GM19455 (cell line): ENCODE data around the gene FDXACB1.
A peak's percentile ranks its signal among the peaks of the same experiment; 100 is the strongest.

ENCODE experiments used
- ATAC-seq: cut with Tn5 transposase; IDR thresholded peaks from one replicate; pipeline ENCODE4 v1.9.1; 2021; ENCODE audit not compliant: unreplicated experiment

FDXACB1 gene, protein sequence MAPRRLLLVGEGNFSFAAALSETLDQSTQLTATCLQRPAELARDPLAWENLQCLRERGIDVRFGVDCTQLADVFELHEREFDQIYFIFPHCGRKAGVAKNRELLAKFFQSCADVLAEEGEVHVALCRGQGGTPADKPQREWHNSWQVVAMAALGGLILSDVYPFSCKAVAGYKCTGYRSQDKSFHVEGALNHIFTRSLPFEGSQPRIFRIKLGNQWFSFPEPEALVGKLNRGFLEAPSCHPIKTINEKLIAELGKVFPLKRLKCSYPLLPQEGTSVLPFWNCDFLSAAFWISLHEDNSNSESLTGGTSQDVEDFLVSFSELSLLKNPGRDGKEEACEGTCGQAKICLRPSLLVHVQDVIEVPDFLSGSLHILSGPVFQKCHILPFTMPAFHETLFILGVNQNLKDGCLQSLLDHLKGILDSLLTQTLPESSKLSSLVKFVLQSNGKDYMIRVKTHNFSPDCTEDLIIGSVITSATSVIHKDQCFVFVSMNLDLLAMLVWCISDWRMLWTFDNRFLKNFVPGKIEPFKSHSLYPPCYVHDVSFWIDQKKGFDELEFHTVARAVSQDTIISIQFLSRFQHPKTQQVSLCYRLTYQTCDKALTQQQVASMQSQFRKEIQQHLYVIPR

DNA sequence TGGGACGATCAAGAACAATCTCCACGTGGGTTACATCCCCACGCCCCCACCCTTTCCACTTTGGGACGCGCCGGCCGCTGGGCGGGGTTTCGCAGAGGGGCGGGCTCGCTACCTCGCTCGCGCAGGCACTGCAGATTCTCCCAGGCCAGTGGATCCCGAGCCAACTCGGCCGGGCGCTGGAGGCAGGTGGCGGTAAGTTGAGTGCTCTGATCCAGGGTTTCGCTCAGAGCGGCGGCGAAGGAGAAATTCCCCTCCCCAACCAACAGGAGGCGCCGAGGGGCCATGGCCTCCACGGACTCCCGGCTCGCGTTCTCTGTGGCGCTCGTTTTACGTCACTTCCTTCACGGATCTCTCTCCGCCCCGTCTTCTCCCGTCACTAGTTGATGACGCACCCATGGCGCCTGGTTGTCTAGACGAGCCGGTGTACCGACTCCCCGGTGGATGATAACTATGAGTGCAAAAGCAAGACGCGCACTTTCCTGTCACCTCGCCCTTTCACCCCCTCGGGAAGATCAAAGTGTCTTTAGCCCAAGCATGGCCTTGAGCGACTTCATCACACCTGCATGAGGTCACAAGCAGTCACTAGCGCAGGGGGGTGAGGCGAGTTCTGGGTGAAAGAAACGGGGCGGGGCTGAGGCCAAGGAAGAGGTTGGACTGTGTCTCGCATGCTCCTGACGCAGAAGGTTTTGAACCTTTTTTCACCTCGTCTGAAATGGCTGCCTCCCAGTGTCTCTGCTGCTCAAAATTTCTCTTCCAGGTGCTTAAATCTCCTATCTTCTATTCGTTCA lies at the start of gene FDXACB1, which contains the start of gene CFAP68:
Gene FDXACB1, minus strand, starts transcription at position 317 of the 788 bp plus-strand sequence. Its CDS starts 33 bp downstream, at position 284.
Gene CFAP68, plus strand, starts transcription at position 693 of the 788 bp plus-strand sequence. Its CDS starts 20 bp downstream, at position 713.
- peak; percentile 96 for ATAC-seq

DNA sequence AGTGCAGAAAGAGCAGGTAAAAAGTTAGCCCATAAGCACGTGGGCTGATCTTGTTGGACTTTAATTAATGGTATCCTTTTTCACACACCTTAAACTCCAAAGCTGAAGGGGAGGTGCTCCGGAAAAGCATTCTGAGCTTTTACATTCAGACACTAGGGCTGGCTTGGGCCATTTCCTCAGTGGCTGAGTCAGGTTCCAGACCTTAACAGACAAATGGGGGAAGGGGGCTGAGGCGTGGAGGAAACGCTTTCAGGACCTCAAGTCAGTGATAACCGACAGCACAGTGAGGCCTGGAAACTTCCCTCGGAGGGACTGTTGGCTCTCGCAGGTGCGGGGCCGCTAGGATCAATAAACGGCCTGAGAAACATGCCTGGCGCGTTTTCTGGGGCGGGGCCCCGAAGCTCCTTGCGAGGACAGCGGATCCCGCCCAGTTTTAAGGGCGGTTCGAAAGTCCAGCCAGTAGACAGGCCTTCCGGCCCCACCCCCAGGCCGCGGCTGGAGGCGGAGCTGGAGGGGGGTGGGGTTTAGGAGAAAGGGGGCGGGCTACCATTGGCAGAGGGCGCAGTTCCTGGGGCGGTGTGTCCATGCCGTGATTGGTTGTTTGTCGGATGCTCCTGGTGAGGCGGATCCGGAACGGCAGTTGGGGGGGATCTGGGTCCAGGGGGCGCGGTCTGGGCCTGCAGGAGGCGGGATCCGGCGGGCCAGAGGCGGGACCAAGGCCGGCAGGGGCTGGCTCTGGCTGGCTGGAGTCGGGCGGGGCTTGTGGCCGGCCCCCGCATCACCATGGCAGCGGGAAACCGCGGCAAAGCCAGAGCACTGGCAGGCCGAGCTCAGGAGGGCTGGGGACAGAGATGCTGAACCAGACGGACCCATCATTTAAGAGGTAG lies 47.8 kb upstream of the FDXACB1 start:
- peak; percentile 93 for ATAC-seq

DNA sequence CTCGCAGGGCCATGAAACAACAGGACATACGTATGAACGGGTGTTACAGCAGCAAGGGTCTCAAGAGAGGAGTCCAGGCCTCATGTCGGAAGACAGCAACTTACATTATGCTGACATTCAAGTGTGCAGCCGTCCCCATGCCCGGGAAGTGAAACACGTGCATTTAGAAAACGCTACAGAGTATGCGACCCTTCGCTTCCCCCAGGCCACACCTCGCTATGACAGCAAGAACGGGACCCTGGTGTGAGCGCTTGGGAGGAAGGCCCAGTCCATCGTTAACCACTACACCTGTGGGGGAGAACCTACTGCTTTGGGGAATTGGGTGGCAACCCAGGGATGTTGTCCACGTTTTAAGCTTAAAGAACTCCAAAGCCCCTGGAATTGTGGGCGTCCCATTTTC lies 47.0 kb upstream of the FDXACB1 start:
- ATAC-seq = no peak

DNA sequence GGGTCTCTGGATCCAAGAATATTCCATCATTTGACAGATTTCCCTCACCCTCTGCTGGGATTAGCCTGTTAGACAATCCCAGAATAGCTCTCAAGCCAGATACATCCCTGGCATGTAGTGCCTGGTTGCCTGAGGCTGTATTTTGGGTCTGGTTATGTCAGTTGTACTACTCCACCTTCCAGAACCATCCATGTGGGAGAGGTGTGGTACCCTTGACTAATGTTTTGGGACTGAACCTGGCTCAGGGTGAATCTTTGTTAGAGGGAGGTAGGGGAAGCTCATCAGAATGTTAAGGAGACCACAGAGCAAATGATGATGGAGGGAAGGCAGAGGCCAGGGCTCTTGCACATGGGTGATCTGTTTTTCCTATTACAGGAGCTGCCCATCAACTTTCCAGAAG lies 45.0 kb upstream of the FDXACB1 start:
- no peak for ATAC-seq

DNA sequence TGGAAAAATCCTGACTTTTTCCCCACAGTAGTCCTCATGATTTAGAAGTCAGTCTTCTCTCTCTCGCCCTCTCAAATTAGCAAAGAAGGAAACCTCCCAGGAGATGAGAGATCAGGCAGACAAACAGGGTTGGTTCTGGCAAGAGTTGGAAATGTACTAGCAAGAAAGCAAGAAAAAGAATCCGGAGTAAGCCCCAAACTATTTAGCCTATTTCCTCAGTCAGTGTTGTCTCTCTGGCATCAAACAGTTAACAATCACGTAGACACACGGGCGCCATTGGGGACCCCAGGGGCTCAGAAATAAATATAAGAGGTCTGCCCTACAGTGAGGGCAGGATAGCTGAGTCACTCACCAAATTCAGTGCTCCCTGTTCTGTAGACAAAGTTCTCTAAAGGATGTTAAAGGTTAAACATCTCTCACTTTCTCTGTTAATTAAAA lies 44.4 kb upstream of the FDXACB1 start:
- no peak for ATAC-seq

DNA sequence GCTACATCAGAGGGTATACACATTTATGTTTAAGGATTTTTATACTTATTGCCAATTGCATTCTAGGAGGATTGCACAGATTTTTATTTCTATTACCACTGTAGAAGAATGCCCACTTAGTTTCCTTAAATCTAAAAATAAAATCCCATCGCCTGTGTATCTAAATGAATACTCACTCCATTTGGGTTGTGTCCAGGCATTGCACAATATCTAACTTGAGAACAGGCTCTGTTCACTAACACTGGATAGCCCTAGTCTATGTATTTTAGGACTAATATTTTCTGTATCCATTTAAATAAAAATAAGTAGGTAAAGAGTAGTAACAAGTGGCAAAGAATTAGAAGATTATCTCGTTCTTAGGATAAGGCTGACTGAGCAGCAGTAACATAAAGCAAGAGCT lies 43.8 kb upstream of the FDXACB1 start:
- no peak for ATAC-seq

DNA sequence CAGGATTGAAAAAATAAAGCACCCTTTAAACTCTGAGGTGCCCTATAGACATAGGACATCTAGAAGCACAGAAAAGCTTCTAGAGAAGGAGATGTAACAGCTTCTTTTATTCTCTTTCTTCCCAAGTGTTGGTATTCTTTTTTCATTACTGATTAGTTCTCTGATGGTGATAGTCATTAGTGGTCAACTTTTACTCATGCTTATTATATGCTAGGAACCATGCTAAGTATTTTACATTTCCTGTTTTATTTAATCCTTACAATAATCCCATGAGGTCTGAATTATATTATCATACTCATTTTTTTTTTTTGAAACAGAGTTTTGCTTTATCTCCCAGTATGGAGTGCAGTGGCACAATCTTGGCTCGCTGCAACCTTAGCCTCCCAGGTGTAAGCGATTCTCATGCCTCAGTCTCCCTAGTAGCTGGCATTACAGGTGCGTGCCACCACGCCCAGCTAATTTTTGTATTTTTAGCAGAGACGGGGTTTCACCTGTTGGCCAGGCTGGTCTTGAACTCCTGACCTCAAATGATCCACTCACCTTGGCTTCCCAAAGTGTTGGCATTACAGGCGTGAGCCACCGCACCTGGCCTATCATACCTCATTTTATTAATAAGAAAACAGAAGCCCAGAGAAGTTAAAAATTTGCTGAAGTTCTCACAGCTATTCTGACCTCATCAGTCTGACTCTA lies 42.7 kb upstream of the FDXACB1 start:
- no peak for ATAC-seq

DNA sequence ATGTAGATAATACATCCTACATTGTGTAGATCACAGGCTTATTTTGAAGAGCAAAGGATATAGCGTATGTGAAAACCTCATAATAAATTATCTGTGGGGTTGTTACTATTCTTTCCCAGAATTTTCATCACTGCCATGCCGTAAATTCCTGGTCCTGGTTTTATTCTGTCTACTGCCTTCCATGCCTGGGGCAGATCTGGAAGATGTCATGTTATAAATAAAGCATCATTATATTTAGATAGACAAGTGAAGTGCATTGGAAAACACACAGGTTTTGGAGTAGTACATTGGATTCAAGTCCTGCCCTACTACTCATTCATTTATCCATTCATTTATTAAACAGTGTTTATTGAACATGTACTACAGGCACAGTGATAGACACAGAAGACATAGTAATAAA lies 41.9 kb upstream of the FDXACB1 start:
- ATAC-seq = no peak

DNA sequence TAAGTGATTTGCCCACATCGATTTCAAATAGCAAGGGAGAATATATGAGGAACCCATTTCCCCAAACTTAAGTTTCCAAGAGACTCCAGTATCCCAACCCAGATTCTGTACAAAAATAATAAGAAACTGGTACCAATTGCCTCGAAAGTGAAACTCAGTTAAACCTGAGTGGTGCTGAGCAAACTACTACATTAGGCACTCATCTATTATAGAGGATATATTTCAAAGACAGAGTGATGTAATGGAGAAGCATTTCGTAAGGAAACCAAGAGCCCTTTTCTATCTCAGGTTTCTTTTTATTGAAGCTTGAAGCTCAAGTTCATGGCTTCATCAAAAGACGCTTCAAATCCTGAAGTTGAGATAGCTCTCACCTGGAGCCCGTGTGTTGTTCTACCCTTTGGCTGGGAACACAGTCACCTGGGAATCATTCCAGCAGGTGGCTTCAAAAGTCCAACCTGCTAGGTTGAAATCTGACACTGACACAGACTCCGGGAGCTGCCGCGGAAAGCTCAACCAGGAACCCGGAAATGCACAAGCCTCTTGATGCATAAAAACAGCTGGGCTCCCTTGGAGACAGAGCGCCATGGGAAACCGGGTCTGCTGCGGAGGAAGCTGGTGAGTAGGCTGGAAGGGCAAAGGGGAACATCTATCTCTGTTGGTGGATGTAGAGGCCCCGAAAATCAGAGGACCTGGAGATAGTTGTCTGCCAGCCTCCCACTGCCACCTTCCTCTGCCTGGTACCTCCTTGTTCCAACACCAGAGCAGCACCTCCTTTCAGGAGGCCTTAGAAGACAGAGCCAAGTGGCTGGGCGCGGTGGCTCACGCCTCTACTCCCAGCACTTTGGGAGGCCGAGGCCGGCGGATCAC lies 39.7 kb upstream of the FDXACB1 start, which contains the start of gene C11orf52:
Gene C11orf52, plus strand, starts transcription at position 524 of the 867 bp plus-strand sequence. Its CDS starts 60 bp downstream, at position 584.
- ATAC-seq = no peak

DNA sequence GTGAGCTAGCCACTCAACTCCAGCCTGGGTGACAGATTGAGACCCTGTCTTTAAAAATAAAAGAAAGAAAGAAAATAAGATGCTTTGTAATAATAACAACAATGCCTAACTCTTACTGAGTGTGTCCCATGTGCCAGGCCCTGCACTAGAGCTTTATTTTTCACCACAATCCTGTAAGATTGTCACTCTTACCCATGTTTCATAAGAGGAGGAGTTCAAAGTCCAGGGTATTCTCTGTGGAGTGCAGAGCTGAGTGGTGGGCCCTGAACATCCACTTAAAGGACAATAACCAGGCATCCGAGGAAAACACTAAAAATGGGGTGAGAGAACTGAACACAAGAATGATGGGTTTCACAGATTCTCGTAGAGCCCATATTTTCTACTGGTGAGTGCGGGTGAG lies 38.8 kb upstream of the FDXACB1 start:
- no peak for ATAC-seq

DNA sequence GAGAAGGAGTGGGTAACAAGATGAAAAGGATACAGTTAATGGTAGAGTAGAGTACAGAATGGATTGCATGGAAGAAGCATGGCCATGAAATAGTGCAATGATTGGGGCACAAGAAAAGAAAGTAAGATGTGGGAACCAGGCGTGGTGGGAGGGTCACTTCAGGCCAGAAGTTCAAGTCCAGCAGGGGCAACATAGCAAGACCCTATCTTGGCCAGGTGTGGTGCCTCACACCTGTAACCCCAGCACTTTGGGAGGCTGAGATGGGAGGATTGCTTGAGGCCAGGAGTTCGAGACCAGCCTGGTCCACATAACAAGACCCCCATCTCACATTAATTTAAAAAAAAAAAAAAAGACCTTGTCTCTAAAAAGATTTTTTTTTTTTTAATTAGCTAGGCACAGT lies 38.3 kb upstream of the FDXACB1 start:
- ATAC-seq = no peak

DNA sequence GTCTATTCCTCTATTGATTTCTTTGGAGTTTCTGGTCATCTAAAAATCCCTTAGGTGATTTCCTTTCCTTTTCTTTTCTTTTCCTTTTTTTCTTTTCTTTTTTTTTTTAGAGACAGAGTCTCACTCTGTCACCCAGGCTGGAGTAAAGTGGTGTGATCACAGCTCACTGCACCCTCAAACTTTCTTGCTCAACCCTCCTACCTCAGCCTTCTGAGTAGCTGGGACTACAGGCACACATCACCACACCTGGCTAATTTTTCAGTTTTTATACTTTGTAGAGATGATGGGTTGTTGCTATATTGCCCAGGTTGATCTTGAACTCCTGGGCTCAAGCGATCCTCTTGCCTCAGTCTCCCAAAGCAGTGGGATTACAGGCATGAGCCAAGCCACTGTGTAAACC lies 37.8 kb upstream of the FDXACB1 start:
- ATAC-seq = no peak

DNA sequence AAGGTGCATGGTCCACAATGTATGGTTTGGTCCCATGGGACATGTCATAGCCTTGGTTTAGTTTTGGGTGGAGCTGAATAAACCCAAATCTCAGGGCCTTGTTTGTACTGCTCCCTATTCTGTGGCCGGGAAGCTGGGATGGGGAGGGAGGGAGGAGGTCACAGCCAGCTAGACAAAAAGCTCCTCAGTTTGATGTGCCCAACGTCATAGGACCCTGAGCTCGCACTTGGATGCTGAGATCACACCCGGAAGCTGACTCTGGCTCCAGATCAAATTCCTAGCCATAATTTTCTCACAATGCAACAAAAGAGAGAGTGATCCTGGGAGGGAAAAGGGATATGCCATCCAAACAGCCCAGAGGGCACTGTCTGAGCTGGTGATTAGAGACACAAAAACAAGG lies 35.0 kb upstream of the FDXACB1 start:
- no peak for ATAC-seq

DNA sequence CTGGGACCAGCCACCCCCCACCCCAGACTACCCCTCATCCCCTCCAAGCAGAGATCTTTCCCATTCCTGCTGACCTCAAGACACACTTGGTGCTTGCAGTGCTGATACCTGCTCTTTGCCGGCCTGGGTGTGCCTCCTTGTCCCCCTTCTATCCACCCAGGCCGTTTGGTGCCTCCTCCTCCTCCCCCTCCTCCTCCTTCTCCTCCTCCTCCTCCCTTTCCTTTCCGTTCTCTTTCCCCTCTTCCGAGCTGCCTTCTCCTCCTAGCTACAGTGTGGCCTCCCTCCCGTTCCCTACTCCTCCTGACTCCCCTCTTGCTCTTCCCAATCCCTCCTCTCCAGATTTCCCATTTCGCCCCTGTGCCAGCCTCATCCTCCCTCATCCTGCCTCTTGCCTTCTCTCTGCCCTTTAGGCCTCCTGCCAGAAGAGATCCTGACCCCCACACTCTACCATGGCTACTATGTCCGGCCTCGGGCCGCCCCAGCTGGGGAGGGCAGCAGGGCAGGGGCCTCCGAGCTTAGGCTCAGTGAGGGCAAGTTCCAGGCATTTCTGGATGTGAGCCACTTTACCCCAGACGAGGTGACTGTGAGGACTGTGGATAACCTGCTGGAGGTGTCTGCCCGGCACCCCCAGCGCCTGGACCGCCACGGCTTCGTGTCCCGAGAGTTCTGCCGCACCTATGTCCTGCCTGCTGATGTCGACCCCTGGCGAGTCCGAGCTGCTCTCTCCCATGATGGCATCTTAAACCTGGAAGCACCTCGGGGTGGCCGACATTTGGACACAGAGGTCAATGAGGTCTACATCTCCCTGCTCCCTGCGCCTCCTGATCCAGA lies 34.3 kb upstream of the FDXACB1 start:
- no peak for ATAC-seq

DNA sequence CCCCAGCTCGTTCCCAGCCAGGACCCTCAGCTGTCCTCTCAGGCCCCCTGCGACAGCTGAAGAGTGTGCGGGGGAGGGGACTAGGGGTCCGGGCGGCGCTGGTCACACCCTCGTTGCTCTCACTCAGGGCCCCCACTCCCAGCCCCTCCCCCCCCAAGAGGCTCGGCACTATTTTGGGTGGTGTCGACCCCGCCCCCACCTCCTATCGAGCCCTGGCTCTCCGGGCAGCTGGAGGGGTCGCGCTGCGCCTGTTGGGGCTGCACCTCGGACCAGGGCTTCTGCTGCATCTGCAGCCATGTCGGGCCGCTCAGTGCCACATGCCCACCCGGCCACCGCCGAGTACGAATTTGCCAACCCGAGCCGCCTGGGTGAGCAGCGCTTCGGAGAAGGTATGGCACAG lies 33.6 kb upstream of the FDXACB1 start, which contains the start of gene HSPB2:
Gene HSPB2, plus strand, starts transcription at position 200 of the 400 bp plus-strand sequence. Its CDS starts 96 bp downstream, at position 296.
- ATAC-seq = no peak

DNA sequence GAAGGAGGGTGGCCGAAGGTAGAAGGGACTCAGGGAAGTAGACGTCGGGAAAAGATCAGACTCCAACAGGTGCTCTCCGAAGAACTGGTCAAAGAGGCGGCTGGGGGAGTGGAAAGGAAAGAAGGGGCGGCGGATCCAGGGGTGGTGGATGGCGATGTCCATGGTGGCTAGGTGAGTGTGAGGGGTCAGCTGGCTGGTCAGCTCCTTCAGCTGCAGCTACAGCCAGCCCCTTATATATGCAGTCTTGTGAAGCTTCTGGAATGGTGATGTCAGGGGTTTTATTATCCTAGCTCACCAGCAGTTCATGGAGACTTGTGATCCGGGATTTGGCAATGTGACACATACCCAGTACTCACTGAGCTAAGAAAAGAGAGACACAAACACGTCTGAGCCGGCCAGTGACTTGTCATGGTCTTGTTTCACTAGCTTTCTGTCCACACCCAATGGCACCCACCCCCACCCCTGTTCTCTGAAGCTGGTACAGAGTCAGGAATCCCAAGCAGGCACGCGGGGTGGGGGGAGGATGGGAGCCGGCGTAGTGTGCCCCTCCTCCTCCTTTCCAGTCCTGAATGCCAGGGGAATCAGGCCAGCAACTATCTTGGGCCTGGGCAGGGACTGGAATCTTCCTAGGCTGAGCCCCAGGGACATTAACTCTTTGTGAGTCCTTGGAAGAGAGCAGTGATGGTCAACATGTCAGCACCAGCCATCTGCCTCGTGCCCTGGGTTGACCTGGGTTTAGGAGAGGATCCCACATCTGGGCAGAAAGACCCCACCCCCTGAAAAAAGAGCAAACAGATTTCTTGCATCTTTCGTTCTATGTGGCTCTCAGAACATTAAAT lies 32.8 kb upstream of the FDXACB1 start, which contains the start of gene CRYAB:
Gene CRYAB, minus strand, starts transcription at position 208 of the 839 bp plus-strand sequence. Its CDS starts 46 bp downstream, at position 162.
- ATAC-seq = no peak
